Astrocyte of the spinal cord (primary cell): ENCODE data around the gene PKN2.
"Not testable (repeated sequence)": the region's sequence is repeated elsewhere in the genome, so short reads cannot be mapped to it uniquely, and the experiment has no call there.

Experiments used
- DNase-seq: peaks from one replicate; pipeline ENCODE4 v3.0.0; 2011; ENCODE audit warnings: low read depth, low spot score
- H3K4me3 ChIP-seq: 2 replicates; pipeline ENCODE4 v1.5.1; 2011; ENCODE audit warnings: low read depth, mild to moderate bottlenecking, low read length, moderate library complexity
- in situ Hi-C: cut with HindIII; loops from 2 replicates; pipeline ENCODE4 v1.10.0; 2017; ENCODE audit warnings: low sequenced_read_pairs
- TF ChIP-seq, protein P1 (sequence below): IDR thresholded peaks from 2 replicates; pipeline ENCODE4 v1.5.1; 2012; ENCODE audit warnings: low read depth, mild to moderate bottlenecking, low read length, inconsistent platforms

PKN2 gene

DNA sequence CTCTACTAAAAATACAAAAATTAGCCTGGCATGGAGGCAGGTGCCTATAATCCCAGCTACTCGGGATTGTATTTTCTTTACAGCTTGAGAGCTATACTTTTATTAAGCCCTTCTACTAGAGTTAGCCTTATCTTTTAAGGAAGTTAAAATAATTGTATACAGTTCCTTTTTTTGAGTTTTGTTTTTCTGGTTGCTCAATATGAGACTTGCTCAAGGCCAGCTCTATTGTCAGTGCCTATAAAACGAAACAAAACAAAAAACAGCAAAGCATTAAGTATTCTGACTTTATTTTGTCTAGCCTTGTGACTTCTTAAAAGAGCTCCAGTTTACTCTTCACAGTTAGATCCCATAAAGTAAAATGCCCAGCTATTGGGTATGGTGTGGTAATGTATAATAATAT, 17.2 kb downstream of the PKN2 start:
- H3K4me3 ChIP-seq: no peak overlapping the region
- no peak for DNase-seq
- in situ Hi-C loops: no loop called here
- TF ChIP-seq, protein P1, sequence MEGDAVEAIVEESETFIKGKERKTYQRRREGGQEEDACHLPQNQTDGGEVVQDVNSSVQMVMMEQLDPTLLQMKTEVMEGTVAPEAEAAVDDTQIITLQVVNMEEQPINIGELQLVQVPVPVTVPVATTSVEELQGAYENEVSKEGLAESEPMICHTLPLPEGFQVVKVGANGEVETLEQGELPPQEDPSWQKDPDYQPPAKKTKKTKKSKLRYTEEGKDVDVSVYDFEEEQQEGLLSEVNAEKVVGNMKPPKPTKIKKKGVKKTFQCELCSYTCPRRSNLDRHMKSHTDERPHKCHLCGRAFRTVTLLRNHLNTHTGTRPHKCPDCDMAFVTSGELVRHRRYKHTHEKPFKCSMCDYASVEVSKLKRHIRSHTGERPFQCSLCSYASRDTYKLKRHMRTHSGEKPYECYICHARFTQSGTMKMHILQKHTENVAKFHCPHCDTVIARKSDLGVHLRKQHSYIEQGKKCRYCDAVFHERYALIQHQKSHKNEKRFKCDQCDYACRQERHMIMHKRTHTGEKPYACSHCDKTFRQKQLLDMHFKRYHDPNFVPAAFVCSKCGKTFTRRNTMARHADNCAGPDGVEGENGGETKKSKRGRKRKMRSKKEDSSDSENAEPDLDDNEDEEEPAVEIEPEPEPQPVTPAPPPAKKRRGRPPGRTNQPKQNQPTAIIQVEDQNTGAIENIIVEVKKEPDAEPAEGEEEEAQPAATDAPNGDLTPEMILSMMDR: no peak

DNA sequence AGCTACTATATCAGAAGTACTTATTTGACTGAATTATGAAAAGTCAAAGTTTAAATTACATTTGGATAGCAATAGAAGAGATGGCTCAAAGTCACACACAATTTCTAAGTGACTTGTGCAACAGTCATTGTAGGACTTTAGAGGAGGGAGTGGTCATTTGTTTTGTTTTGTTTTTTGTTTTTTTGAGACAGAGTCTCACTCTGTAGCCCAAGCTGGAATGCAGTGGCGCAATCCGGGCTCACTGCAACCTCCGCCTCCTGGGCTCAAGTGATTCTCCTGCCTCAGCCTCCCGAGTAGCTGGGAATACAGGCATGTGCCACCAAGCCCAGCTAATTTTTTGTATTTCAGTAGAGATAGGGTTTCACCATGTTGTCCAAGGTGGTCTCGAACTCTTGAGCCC, 17.7 kb downstream of the PKN2 start:
- in situ Hi-C loops, H3K4me3 ChIP-seq, DNase-seq: not testable (repeated sequence)

DNA sequence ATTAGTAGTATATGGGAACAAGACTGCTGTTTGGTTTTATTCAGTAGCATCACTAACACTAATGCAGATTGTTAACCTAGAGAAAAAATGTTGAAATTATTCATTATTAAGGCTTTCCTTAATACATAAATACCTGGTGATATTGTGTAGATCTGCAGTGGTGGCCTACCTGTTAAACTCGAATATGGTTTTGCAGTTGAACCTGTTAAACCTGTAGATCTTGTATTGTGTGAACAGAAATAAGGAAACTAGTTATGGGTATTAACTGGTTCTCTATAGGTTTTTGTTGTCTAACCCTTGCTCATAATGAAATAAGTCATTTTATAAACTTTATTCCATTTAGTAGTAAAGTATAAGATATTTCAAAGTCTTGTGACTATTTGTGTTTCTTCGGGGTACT, 23.9 kb downstream of the PKN2 start:
- TF ChIP-seq, protein P1: no peak
- in situ Hi-C loops: no loop called here
- no peak overlapping the region for H3K4me3 ChIP-seq
- no peak for DNase-seq

DNA sequence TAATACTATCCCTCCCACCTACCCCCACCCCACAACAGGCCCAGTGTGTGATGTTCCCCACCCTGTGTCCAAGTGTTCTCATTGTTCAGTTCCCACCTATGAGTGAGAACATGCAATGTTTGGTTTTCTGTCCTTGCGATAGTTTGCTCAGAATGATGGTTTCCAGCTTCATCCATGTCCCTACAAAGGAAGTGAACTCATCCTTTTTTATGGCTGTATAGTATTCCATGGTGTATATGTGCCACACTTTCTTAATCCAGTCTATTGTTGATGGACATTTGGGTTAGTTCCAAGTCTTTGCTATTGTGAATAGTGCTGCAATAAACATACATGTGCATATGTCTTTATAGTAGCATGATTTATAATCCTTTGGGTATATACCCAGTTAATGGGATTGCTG, 28.8 kb downstream of the PKN2 start:
- H3K4me3 ChIP-seq, in situ Hi-C loops, DNase-seq: not testable (repeated sequence)

DNA sequence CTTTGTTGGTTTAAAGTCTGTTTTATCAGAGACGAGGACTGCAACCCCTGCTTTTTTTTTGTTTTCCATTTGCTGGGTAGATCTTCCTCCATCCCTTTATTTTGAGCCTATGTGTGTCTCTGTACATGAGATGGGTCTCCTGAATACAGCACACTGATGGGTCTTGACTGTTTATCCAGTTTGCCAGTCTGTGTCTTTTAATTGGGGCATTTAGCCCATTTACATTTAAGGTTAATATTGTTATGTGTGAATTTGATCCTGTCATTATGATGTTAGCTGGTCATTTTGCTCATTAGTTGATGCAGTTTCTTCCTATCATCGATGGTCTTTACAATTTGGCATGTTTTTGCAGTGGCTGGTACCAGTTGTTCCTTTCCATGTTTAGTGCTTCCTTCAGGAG, 32.5 kb downstream of the PKN2 start:
- H3K4me3 ChIP-seq, in situ Hi-C loops, DNase-seq: not testable (repeated sequence)

DNA sequence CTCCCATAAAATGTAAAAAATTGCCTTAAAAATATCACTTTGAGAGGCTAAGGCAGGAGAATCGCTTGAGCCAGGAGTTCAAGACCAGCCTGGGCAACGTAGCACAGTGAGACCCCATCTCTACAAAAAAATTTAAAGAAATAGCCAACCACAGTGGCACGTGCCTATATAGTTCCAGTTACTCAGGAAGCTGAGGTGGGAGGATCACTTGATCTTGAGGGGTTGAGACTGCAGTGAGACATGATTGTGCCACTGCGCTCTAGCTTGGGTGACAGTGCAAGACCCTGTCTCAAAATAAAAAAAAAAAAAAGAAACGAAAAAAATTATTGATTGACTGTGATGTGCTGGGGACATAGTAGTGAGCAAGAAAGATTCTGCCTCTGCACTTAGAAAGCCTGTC, 38.4 kb downstream of the PKN2 start:
- H3K4me3 ChIP-seq: no peak overlapping the region
- TF ChIP-seq, protein P1: no peak
- DNase-seq: no peak
- in situ Hi-C loops: no loop called here

DNA sequence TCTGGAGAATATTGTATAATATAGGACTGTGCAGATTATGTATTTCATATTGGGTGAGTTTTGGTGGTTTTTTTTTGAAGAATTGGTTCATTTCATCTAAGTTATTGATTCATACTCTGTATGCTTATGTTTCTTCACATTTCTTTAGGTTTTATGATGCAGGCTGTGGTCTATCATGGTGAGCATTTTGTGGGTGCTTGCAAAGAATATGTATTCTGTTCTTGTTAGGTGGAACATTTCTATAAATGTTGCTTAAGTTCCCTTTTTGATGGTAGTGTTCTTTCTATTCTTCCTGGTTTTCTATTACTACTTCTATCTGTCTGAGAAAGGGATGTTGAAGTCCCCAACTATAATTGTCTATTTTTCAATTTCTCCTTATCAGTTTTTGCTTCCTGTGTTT, 42.6 kb downstream of the PKN2 start:
- H3K4me3 ChIP-seq: no peak overlapping the region
- DNase-seq: no peak
- in situ Hi-C loops: no loop called here
- TF ChIP-seq, protein P1: no peak

DNA sequence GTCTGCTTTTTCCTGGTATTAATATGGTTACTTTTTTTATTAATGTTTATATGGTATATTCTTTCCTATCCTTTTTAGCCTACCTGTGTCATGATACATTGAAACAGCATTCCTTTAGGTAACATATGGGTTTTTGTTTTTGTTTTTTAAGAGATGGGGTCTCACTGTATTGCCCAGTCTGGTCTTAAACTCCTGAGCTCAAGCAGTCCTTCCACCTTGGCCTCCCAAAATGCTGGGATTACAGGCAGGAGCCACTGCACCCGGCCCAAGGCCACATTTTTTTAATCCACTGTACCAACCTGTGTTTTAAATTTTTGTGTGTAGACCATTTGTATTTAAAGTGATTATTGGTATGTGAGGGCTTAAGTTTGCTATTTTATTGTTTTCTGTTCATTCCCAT, 43.1 kb downstream of the PKN2 start:
- in situ Hi-C loops: no loop called here
- DNase-seq: no peak
- H3K4me3 ChIP-seq: no peak overlapping the region
- TF ChIP-seq, protein P1: no peak

DNA sequence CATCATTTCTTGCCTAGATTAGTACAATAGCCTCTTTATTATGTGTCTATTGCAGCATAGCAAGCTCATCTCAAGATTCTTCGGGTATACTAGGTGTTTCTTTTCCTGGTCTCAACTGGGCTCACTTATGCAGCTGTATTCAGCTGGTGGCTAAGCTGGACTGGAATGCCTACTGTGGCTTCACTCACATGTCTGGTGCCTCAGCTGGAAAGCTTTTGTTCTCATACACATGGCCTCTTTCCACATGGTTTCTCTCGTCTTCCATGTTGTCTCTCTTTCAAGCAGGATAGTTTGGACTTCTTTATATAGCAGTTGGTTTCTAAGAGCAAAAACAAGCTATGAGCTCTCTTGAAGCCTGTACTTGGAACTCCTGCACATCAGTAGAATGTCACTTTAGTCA, 45.2 kb downstream of the PKN2 start:
- in situ Hi-C loops: no loop called here
- DNase-seq: no peak
- TF ChIP-seq, protein P1: no peak
- no peak overlapping the region for H3K4me3 ChIP-seq
